HAP-1 (cell line): ENCODE results near the gene CD2.

Source experiments
- DNase-seq, 2 experiments: peaks; one replicate each; pipeline ENCODE4 v3.0.0-alpha.2; 2016 to 2020; ENCODE audit warnings: low spot score in 2 of 2
- H3K27me3 ChIP-seq: fragments of 250-450 bp; sonication (Bioruptor Pico); 2 replicates; pipeline ENCODE4 v1.5.1; 2020; ENCODE audit warnings: low read depth, mild to moderate bottlenecking, moderate library complexity
- H3K36me3 ChIP-seq: fragments of 250-450 bp; sonication (Bioruptor Pico); replicated peaks from 2 replicates; pipeline ENCODE4 v1.5.1; 2020; ENCODE audit warnings: mild to moderate bottlenecking
- H3K4me1 ChIP-seq: fragments of 250-450 bp; sonication (Bioruptor Pico); 2 replicates; pipeline ENCODE4 v1.5.1; 2020; ENCODE audit warnings: mild to moderate bottlenecking
- H3K4me3 ChIP-seq: fragments of 250-450 bp; sonication (Bioruptor Pico); 2 replicates; pipeline ENCODE4 v1.5.1; 2020; ENCODE audit warnings: mild to moderate bottlenecking, moderate library complexity
- H3K9me3 ChIP-seq: fragments of 250-450 bp; sonication (Bioruptor Pico); 2 replicates; pipeline ENCODE4 v1.5.1; 2020; ENCODE audit warnings: mild to moderate bottlenecking, moderate library complexity
- in situ Hi-C: fragments of 300-500 bp; cut with MboI; formaldehyde crosslinking; loops from 3 replicates; pipeline ENCODE4 v1.14.3; 2020; ENCODE audit warnings: low sequenced_read_pairs, inconsistent platforms, mixed read lengths

The CD2 gene

GRCh38 chr1:116759636-116760035 lies 5.4 kb downstream of the CD2 start:
- H3K36me3 ChIP-seq = no peaks in the 10 kb centered on the region
- H3K9me3 ChIP-seq = no peaks in the 10 kb centered on the region
- H3K4me1 ChIP-seq = no peaks in the 10 kb centered on the region
- H3K27me3 ChIP-seq = no peaks in the 10 kb centered on the region
- no peak overlapping the region for H3K4me3 ChIP-seq
- no peak for DNase-seq
- in situ Hi-C loops = no loop called here

- no peaks in the 10 kb centered on the region for H3K36me3 ChIP-seq
- in situ Hi-C loops = no loop called here
These were observed 6.3 kb downstream of the CD2 start for GRCh38 chr1:116760487-116760886.

DNA sequence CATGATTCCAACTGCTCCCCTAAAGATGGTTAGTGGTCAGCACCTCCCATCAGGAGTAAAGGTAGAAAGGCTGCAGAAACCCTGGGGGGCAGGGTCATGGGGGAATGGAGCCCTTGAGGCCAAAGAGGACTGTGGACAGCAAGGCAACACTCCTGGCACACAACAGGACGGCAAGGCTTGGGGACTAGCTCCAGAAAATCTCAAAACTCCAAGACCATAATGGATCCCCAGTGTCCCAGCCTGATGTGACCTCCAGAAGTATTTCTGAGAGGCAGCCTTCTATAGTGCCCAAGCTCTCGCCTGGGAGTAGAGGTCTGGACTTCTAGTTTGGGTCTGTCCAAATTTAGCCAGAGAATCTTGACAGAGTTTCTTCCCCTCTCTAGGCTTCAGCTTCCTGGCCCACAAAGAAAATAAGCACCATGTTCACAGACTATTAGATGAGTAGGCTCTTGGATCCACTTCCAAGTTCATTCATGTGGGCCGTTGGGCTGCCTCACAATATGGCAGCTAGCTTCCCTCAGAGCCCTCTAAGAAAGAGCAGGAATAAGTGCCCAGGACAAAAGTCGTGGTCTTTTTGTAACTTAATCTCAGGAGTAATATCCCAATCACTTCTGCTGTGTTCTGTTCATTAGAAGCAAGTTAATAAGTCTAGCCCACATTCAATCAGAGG lies 6.9 kb downstream of the CD2 start:
- H3K36me3 ChIP-seq = no peaks in the 10 kb centered on the region
- H3K4me3 ChIP-seq = no peak overlapping the region
- no peaks in the 10 kb centered on the region for H3K4me1 ChIP-seq
- H3K27me3 ChIP-seq = no peaks in the 10 kb centered on the region
- DNase-seq = no peak
- H3K9me3 ChIP-seq = no peaks in the 10 kb centered on the region
- in situ Hi-C loops = no loop called here

More at GRCh38 chr1:116760487-116760886, 6.3 kb downstream of the CD2 start:
- Histone ChIP-seq H3K4me1 (no peaks in the 10 kb centered on the region), H3K9me3 (no peaks in the 10 kb centered on the region), H3K27me3 (no peaks in the 10 kb centered on the region), H3K4me3 (no peak overlapping the region)
- DNase-seq = no peak

- no peak overlapping the region for H3K4me3 ChIP-seq
- no peaks in the 10 kb centered on the region for H3K27me3 ChIP-seq
- no peaks in the 10 kb centered on the region for H3K4me1 ChIP-seq
- no peak for DNase-seq
- in situ Hi-C loops = no loop called here
- H3K9me3 ChIP-seq = no peaks in the 10 kb centered on the region
- H3K36me3 ChIP-seq = no peaks in the 10 kb centered on the region
These were observed 8.1 kb downstream of the CD2 start for GRCh38 chr1:116762281-116762680.

DNA sequence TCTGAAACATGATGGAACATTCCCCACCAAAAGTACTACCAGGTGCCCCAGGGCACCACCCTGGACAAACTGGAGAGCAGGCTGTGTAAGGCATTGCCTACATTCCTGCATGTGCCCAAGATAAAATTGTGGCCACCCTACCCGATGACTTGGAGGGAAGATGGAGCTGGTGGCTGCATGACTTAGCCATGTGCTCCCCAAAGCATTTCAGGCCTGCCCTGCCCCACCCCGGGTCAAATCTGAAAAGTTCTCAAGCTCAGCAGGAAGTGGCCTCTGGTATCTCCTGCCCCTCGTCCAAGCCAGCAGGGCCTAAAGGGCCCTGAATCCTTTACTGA lies 8.5 kb downstream of the CD2 start:
- no peaks in the 10 kb centered on the region for H3K4me1 ChIP-seq
- DNase-seq = no peak
- in situ Hi-C loops = no loop called here
- H3K27me3 ChIP-seq = no peaks in the 10 kb centered on the region
- H3K4me3 ChIP-seq = no peak overlapping the region
- no peaks in the 10 kb centered on the region for H3K36me3 ChIP-seq
- H3K9me3 ChIP-seq = no peaks in the 10 kb centered on the region

GRCh38 chr1:116763116-116763786 lies 9.0 kb downstream of the CD2 start:
- Histone ChIP-seq H3K4me3 (no peak overlapping the region), H3K36me3 (no peaks in the 10 kb centered on the region), H3K4me1 (no peaks in the 10 kb centered on the region), H3K9me3 (no peaks in the 10 kb centered on the region), H3K27me3 (no peaks in the 10 kb centered on the region)
- in situ Hi-C loops = no loop called here
- DNase-seq = no peak

GRCh38 chr1:116763787-116764465 lies 9.7 kb downstream of the CD2 start:
- Histone ChIP-seq H3K36me3 (no peaks in the 10 kb centered on the region), H3K27me3 (no peaks in the 10 kb centered on the region), H3K4me1 (no peaks in the 10 kb centered on the region), H3K4me3 (no peak overlapping the region), H3K9me3 (no peaks in the 10 kb centered on the region)
- in situ Hi-C loops = no loop called here
- DNase-seq = peak; percentile 4 to 58

- H3K36me3 ChIP-seq = no peaks in the 10 kb centered on the region
- no peaks in the 10 kb centered on the region for H3K27me3 ChIP-seq
- H3K4me1 ChIP-seq = no peaks in the 10 kb centered on the region
- no peak overlapping the region for H3K4me3 ChIP-seq
- in situ Hi-C loops = no loop called here
- H3K9me3 ChIP-seq = no peaks in the 10 kb centered on the region
- no peak for DNase-seq
These were observed 10.3 kb downstream of the CD2 start for GRCh38 chr1:116764466-116764898.

DNA sequence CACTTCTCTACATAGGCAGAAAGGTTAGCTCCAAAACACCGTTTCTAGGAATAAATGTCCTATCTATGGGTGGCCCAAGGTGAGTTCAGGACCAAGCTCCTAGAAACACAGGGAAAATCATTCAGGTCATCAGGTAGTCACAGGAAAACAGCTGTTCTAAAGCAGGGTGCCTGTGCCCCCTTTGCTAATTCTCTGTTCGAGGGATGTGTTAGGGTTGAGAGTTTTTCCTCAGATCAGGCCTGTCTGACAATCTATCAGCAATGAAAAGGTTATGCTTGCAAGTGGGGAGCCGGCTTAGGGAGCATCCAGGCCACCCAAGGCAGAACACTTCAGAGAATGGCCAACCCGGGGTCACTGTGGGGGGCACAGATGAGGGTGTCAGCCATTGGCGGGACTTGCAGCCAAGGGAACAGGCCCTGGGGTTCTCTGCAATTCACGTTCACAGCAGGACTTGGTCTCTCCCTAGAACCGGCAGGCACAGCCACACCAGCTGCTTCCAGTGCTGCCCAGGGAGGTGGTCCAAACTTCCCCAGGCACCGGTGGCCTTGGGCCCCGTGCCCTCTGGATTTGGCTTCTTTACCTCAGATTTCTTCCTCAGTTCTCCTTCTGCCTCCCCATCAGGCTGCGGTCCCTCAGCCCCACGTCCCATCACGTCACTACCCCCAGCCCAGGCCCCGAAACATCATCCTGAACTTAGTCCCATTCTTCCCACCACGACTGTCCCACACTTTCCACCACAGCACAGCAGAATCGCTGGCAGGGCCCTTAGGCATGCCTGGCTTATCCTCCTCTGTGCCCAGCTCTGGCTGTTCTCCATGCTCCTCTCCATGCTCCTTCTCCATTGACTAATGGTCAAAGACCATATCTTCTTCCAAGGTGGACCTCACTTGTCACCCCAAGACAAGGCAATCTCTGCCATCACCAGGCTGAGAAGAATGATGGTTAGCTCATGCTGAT lies 11.0 kb downstream of the CD2 start:
- no peaks in the 10 kb centered on the region for H3K27me3 ChIP-seq
- no peak for DNase-seq
- H3K9me3 ChIP-seq = no peaks in the 10 kb centered on the region
- H3K36me3 ChIP-seq = no peaks in the 10 kb centered on the region
- no peak overlapping the region for H3K4me3 ChIP-seq
- in situ Hi-C loops = no loop called here
- H3K4me1 ChIP-seq = no peaks in the 10 kb centered on the region

- in situ Hi-C loops = no loop called here
- no peak for DNase-seq
- no peaks in the 10 kb centered on the region for H3K27me3 ChIP-seq
These were observed 11.7 kb downstream of the CD2 start for GRCh38 chr1:116765962-116766361.

DNA sequence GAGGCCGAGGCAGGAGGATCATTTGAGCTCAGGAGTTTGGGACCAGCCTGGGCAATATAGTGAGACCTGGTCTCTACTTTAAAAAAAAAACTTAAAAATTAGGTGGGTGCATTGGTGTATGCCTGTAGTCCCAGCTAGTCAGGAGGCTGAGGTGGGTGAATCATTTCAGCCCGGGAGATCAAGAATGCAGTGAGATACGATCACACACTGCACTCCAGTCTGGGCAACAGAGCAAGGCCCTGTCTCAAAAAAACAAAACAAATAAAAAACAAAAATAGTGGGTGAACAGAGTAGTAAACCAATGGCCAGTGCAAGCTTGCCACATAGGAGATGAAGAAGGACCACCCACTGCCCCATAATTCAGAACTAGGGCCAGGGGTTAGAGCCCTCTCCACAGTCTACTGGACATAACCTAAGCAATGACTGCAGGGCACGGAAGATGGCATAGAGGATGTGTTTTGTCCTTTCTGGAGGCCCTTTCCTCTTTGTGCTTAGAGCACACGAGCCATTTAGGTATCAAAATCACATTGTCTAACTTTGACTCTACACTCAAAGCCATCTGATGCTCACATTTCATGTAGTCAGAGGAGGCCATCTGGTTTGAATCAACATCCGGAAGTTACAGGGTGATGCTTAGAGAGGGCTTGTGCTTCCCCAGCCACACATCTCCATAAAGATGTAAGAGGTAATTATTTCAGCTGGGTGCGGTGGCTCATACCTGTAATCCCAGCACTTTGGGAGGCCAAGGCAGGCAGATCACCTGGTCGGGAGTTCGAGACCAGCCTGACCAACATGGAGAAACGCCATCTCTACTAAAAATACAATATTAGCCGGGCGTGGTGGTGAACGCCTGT lies 12.6 kb downstream of the CD2 start:
- DNase-seq = no peak
- in situ Hi-C loops = no loop called here
- no peak overlapping the region for H3K4me3 ChIP-seq
- H3K4me1 ChIP-seq = no peaks in the 10 kb centered on the region
- H3K9me3 ChIP-seq = no peaks in the 10 kb centered on the region
- no peaks in the 10 kb centered on the region for H3K27me3 ChIP-seq
- H3K36me3 ChIP-seq = no peaks in the 10 kb centered on the region

More at GRCh38 chr1:116765962-116766361, 11.7 kb downstream of the CD2 start:
- no peaks in the 10 kb centered on the region for H3K4me1 ChIP-seq
- no peaks in the 10 kb centered on the region for H3K36me3 ChIP-seq
- H3K9me3 ChIP-seq = no peaks in the 10 kb centered on the region
- no peak overlapping the region for H3K4me3 ChIP-seq

DNA sequence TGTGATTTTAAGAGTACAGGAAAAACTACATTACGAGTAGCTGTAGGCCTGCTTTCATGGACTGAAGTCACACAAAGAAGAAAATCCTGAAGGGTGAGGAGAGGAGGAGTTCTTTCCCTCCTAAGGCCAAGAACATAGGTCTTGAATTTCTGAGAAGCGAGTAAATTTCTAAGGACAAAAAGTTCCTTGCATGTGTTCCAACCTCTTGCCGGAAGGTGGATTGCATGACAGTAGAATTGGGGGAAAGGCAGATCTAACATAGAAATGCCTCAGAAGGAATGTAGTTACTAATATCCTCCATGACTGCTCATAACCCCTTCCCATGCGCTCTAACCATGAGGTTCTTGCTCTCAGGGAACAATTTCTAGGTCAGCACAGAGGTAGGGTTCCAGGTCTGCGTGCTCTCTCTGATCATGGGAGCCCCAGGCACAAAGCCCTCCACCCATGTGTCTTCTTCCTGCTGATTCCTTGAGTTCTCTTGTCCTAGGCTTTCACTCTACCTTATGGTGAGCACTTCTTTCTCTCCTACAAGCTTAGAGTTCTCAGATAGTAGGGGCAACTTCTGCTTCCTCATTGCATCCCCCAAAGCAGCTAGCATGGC lies 13.7 kb downstream of the CD2 start:
- H3K4me3 ChIP-seq = no peak overlapping the region
- no peak for DNase-seq
- H3K9me3 ChIP-seq = no peaks in the 10 kb centered on the region
- no peaks in the 10 kb centered on the region for H3K27me3 ChIP-seq
- no peaks in the 10 kb centered on the region for H3K36me3 ChIP-seq
- in situ Hi-C loops = no loop called here
- no peaks in the 10 kb centered on the region for H3K4me1 ChIP-seq
